Heart right ventricle (tissue), 16 donors: ENCODE measurements around the gene EIF4G1. TPM values are rescaled to one million over a fixed set of nuclear protein-coding genes. Genes with fewer than 3 reads are reported as not detected.

Source experiments
- ATAC-seq, 8 donors: fragments of 200-7000 bp; cut with Tn5 transposase; one replicate each; pipeline ENCODE4 v1.9.1; 2020; ENCODE audit warnings: mild to moderate bottlenecking in 8 of 8, moderate library complexity in 8 of 8, moderate number of reproducible peaks in 1 of 8
- DNase-seq, 2 donors: peaks; one replicate each; pipeline ENCODE4 v3.0.0-alpha.2; 2020
- H3K27ac ChIP-seq, 10 donors: fragments of 200-600 bp; sonication (generic) in 2 of 10; one replicate each; pipeline versions ENCODE4 v1.5.0 to v1.8.0; 2020 to 2022; ENCODE audit warnings: mild to moderate bottlenecking in 3 of 10
- H3K27me3 ChIP-seq, 7 donors: fragments of 200-600 bp; one replicate each; pipeline ENCODE4 v1.8.0; 2021 to 2022; ENCODE audit warnings: mild to moderate bottlenecking in 2 of 7
- H3K36me3 ChIP-seq, 9 donors: fragments of 200-600 bp; sonication (generic) in 1 of 9; one replicate each; pipeline versions ENCODE4 v1.5.0 to v1.8.0; 2020 to 2022; ENCODE audit warnings: mild to moderate bottlenecking in 2 of 9
- H3K4me1 ChIP-seq, 9 donors: fragments of 200-600 bp; sonication (generic) in 1 of 9; one replicate each; pipeline versions ENCODE4 v1.5.0 to v1.8.0; 2020 to 2022; ENCODE audit warnings: mild to moderate bottlenecking in 4 of 9
- H3K4me3 ChIP-seq, 10 donors: fragments of 200-600 bp; sonication (generic) in 2 of 10; one replicate each; pipeline versions ENCODE4 v1.5.0 to v1.8.0; 2020 to 2022; ENCODE audit warnings: mild to moderate bottlenecking in 7 of 10, moderate library complexity in 2 of 10
- H3K9me3 ChIP-seq, 11 donors: fragments of 200-600 bp in 10 of 11; sonication (generic) in 2 of 11; one replicate each; pipeline versions ENCODE4 v1.5.0 to v1.8.0; 2013 to 2022; ENCODE audit warnings: mild to moderate bottlenecking in 2 of 11, control low read depth in 1 of 11, moderate library complexity in 1 of 11
- CTCF ChIP-seq, 9 donors: fragments of 200-600 bp; sonication (generic) in 2 of 9; IDR thresholded peaks; one replicate each; pipeline versions ENCODE4 v1.5.0 to v1.8.0; 2021 to 2022; ENCODE audit warnings: antibody characterized with exemption in 9 of 9, mild to moderate bottlenecking in 5 of 9, moderate library complexity in 1 of 9
- WGBS, 2 donors: extraction: QIAGEN DNeasy Blood & Tissue Kit; methylation state at CpG; one replicate each; pipeline ENCODE4 v1.1.7; 2013; ENCODE audit warnings: inconsistent platforms in 1 of 2; 5-methylcytosine and 5-hydroxymethylcytosine counted together
- intact Hi-C, 10 donors: fragments of 100-400 bp; cut with DNase I; formaldehyde crosslinking; loops; one replicate each; pipeline versions ENCODE4 v1.11.1 to v1.14.2; 2022
- polyA plus RNA-seq, 2 donors: library from polyadenylated mRNA; stranded (reverse); fragments of 200-250 nt; gene quantifications; one replicate each; pipeline ENCODE4 v1.2.3, GENCODE V29; 2013
- total RNA-seq, 10 donors: library from RNA; stranded (reverse); fragmentation: NEBNext Ultra II Directional in 3 of 10; extraction: Animal tissue kit (Norgen Biotek cat#: 25700) in 3 of 10; gene quantifications; one replicate each; pipeline versions ENCODE4 v1.2.1 to v1.2.4, GENCODE V29; 2021 to 2023
- donor health status: Arrhythmogenic right ventricular cardiomyopathy.
- donor health status: ischemic (EF 13 %, LVEDD 7.1; RV severe dilation, severe dysfunction).
- donor health status: healthy with polysubstance abuse.
- donor health status: DM: no; HTN: yes; CAD: no.
- donor health status: DM: no; HTN: no; CAD: no.
- donor health status: ischemic (EF 25% LVEDD 6.9; RV normal size, moderate dysfunction).
- donor health status: ischemic (EF 25% LVEDD 5.7; RV mildly dilated, moderate dysfunction).
- donor health status: healthy.
- donor health status: DM: yes; HTN: yes; CAD: no.
- donor health status: Ischemic cardiomyopathy.
- donor health status: ischemic (EF 35%, LVEDD 5.7; RV mildly dilated, moderate dysfunction).
- donor health status: nonischemic (EF 11% LVEDD 7.7; RV severe dilation, severe dysfunction).
- donor health status: DM: yes; HTN: yes; CAD: no.
- donor health status: PGD.
- donor health status: ischemic (EF 29% LVEDD 5.4; RV normal size, mild dysfunction).
- donor health status: nonischemic (EF 23%, LVEDD 6.1; RV moderate dilation, normal function).

Gene EIF4G1
- total and polyA plus RNA-seq, 12 donors = 142 to 316 (median 209) TPM

- Histone ChIP-seq H3K27ac (no peak overlapping the region), H3K4me1 (peaks cover 4 to 13% (median 11%) of the 10 kb centered on the region in 9 donors), H3K27me3 (no peaks in the 10 kb centered on the region), H3K36me3 (peaks cover 0 to 34% (median 0%) of the 10 kb centered on the region in 9 donors), H3K9me3 (no peaks in the 10 kb centered on the region), H3K4me3 (no peak overlapping the region)
- DNase-seq = no peak
- intact Hi-C loops = loop anchor here in 1 of 10 donors (10.0 kb wide), 1 partner anchor 53 kb away; no protein-coding TSS in a partner anchor
- TF ChIP-seq CTCF (IDR thresholded peaks at IDR 0.05) = no peak
- ATAC-seq = no peak
- WGBS, 2 donors = 90 to 92% methylated on average over 24 of the region's 24 CpGs
Observed at GRCh38 chr3:184357248-184358123, 43.1 kb downstream of the EIF4G1 start.

- intact Hi-C loops = loop anchor here in 1 of 10 donors (10.0 kb wide), 1 partner anchor 53 kb away; no protein-coding TSS in a partner anchor
- Histone ChIP-seq H3K4me3 (no peak overlapping the region), H3K27ac (no peak overlapping the region), H3K27me3 (no peaks in the 10 kb centered on the region), H3K36me3 (peaks cover 0 to 31% (median 0%) of the 10 kb centered on the region in 9 donors), H3K9me3 (no peaks in the 10 kb centered on the region), H3K4me1 (peaks cover 4 to 14% (median 11%) of the 10 kb centered on the region in 9 donors)
- no peak for ATAC-seq
- 96 to 97% methylated on average over 12 of the region's 12 CpGs for WGBS, 2 donors
- DNase-seq = no peak
- TF ChIP-seq CTCF (IDR thresholded peaks at IDR 0.05) = no peak
Observed at GRCh38 chr3:184358124-184358767, 43.8 kb downstream of the EIF4G1 start.

GRCh38 chr3:184358921-184359350 is 44.5 kb downstream of the EIF4G1 start:
- intact Hi-C loops = loop anchor here in 1 of 10 donors (10.0 kb wide), 1 partner anchor 54 kb away; no protein-coding TSS in a partner anchor
- no peak for DNase-seq
- WGBS, 2 donors = 50 to 66% methylated on average over 14 of the region's 14 CpGs

More at GRCh38 chr3:184358921-184359350, 44.5 kb downstream of the EIF4G1 start:
- Histone ChIP-seq H3K4me1 (peaks cover 4 to 21% (median 14%) of the 10 kb centered on the region in 9 donors), H3K27ac (no peak overlapping the region), H3K36me3 (peaks cover 0 to 31% (median 0%) of the 10 kb centered on the region in 9 donors), H3K9me3 (no peaks in the 10 kb centered on the region), H3K4me3 (no peak overlapping the region), H3K27me3 (no peaks in the 10 kb centered on the region)
- ATAC-seq = no peak
- no peak for TF ChIP-seq CTCF (IDR thresholded peaks at IDR 0.05)
